Neural crest cell (in vitro differentiated cells): ENCODE results near the gene RUNX2. TPM values are rescaled to one million over a fixed set of nuclear protein-coding genes. Genes with fewer than 3 reads are reported as not detected.

ENCODE experiments used
- DNase-seq: peaks from one replicate; pipeline ENCODE4 v3.0.0; 2021; ENCODE audit warnings: low read depth, mixed read lengths, low spot score
- H3K27ac Mint-ChIP-seq: one replicate; pipeline ENCODE4 v1.8.0; 2021; ENCODE audit warnings: mild to moderate bottlenecking, mixed read lengths; ENCODE audit not compliant: unreplicated experiment
- H3K27me3 Mint-ChIP-seq: 2 replicates; pipeline ENCODE4 v1.8.0; 2021; ENCODE audit warnings: low read depth, mild to moderate bottlenecking, mixed read lengths
- H3K36me3 Mint-ChIP-seq: 2 replicates; pipeline ENCODE4 v1.8.0; 2021; ENCODE audit warnings: low read depth, mild to moderate bottlenecking, mixed read lengths
- H3K4me1 Mint-ChIP-seq: 2 replicates; pipeline ENCODE4 v1.8.0; 2021; ENCODE audit warnings: mixed read lengths
- H3K4me3 Mint-ChIP-seq: one replicate; pipeline ENCODE4 v1.8.0; 2021; ENCODE audit warnings: mild to moderate bottlenecking, mixed read lengths
- H3K9me3 Mint-ChIP-seq: 2 replicates; pipeline ENCODE4 v1.8.0; 2021; ENCODE audit warnings: mixed read lengths
- total RNA-seq: library from RNA; stranded (reverse); gene quantifications from 2 replicates; pipeline ENCODE4 v1.2.1, GENCODE V29; 2021
- TF ChIP-seq, protein P1 (sequence below): fragments of 200-600 bp; sonication (generic); conservative IDR thresholded peaks from 2 replicates; pipeline ENCODE4 v1.5.0; 2021; ENCODE audit warnings: antibody characterized with exemption, mild to moderate bottlenecking

Gene RUNX2
- total RNA-seq, 1 donor from 2014 or later = 0.16 TPM

GRCh38 chr6:45677381-45678284 is 349.5 kb downstream of the RUNX2 start:
- Mint-ChIP-seq H3K4me1 (peaks cover 20% of the 10 kb centered on the region), H3K27me3 (no peaks in the 10 kb centered on the region), H3K4me3 (no peak overlapping the region), H3K36me3 (peaks cover 7% of the 10 kb centered on the region), H3K27ac (no peak overlapping the region), H3K9me3 (peaks cover 8% of the 10 kb centered on the region)
- no peak for DNase-seq
- TF ChIP-seq, protein P1, sequence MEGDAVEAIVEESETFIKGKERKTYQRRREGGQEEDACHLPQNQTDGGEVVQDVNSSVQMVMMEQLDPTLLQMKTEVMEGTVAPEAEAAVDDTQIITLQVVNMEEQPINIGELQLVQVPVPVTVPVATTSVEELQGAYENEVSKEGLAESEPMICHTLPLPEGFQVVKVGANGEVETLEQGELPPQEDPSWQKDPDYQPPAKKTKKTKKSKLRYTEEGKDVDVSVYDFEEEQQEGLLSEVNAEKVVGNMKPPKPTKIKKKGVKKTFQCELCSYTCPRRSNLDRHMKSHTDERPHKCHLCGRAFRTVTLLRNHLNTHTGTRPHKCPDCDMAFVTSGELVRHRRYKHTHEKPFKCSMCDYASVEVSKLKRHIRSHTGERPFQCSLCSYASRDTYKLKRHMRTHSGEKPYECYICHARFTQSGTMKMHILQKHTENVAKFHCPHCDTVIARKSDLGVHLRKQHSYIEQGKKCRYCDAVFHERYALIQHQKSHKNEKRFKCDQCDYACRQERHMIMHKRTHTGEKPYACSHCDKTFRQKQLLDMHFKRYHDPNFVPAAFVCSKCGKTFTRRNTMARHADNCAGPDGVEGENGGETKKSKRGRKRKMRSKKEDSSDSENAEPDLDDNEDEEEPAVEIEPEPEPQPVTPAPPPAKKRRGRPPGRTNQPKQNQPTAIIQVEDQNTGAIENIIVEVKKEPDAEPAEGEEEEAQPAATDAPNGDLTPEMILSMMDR = no peak

GRCh38 chr6:45678285-45678607 is 350.1 kb downstream of the RUNX2 start:
- Mint-ChIP-seq H3K27me3 (no peaks in the 10 kb centered on the region), H3K4me1 (peaks cover 20% of the 10 kb centered on the region), H3K9me3 (peaks cover 8% of the 10 kb centered on the region), H3K27ac (no peak overlapping the region), H3K4me3 (no peak overlapping the region), H3K36me3 (peaks cover 7% of the 10 kb centered on the region)
- TF ChIP-seq, protein P1 = no peak
- no peak for DNase-seq

GRCh38 chr6:45679163-45679562 is 351.0 kb downstream of the RUNX2 start:
- TF ChIP-seq, protein P1 = no peak
- DNase-seq = no peak
- H3K9me3 Mint-ChIP-seq = peaks cover 8% of the 10 kb centered on the region
- no peaks in the 10 kb centered on the region for H3K27me3 Mint-ChIP-seq
- peaks cover 20% of the 10 kb centered on the region for H3K4me1 Mint-ChIP-seq
- H3K4me3 Mint-ChIP-seq = no peak overlapping the region
- H3K27ac Mint-ChIP-seq = no peak overlapping the region
- peaks cover 7% of the 10 kb centered on the region for H3K36me3 Mint-ChIP-seq

DNA sequence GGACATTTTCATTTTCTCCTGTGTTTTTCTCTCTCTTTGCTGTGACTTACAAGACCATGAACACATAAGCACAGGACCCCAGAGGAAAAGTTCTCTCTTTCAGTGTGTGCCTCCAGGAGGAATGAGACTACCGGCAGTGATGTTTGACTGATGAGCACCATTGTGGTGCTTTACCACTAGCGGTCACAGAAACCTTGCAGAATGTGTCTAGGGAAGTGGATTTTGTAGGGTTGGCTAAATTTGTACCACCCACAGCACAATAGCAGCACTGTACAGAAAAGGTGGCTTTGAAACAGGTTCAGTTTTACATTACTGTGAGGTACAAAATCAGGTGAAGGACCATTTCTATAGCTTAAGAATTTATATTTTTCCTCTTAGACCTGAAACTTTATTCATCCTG is 351.5 kb downstream of the RUNX2 start:
- Mint-ChIP-seq H3K4me3 (no peak overlapping the region), H3K27ac (no peak overlapping the region), H3K36me3 (peaks cover 7% of the 10 kb centered on the region), H3K4me1 (peaks cover 20% of the 10 kb centered on the region), H3K27me3 (no peaks in the 10 kb centered on the region), H3K9me3 (peaks cover 8% of the 10 kb centered on the region)
- no peak for DNase-seq
- TF ChIP-seq, protein P1 = no peak

DNA sequence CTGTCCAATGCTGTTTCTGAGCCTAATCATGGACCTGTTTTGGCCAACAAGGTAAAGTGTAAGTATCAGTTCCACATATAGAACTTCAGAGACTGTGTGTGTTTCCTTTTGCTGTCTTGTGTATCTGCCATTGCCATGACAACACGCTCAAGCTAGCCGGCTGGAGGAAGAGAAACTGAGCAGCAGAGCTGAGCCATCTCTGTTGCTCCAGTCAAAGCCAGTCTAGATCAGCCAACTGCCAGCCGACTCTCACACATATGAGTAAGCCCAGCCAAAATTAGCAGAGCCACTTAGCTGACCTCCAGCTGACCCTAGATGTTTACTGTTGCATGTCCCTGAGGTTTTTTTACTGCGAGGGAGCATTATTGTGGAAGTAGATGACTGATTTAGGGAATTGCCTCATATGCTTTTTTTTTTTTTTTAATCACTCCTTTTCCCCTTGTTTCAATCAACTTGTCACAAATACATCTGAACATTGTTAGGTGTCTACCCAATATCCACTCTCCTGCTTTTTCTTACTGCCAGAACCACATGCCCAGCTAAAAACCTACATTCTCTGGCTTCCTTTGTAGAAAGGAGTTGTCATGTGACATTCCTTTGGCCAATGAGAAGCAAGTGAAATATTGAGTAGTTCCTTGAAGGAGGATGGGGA is 353.9 kb downstream of the RUNX2 start:
- peaks cover 14% of the 10 kb centered on the region for H3K4me1 Mint-ChIP-seq
- H3K27me3 Mint-ChIP-seq = no peaks in the 10 kb centered on the region
- TF ChIP-seq, protein P1 = no peak
- peaks cover 7% of the 10 kb centered on the region for H3K36me3 Mint-ChIP-seq
- no peak for DNase-seq
- H3K27ac Mint-ChIP-seq = no peak overlapping the region
- H3K4me3 Mint-ChIP-seq = no peak overlapping the region
- peaks cover 8% of the 10 kb centered on the region for H3K9me3 Mint-ChIP-seq
